DOHH2 (cell line): ENCODE data around the gene IP6K1.

Experiments used
- CTCF ChIP-seq: fragments of 200-600 bp; sonication (generic); IDR thresholded peaks from one replicate; pipeline ENCODE4 v1.5.1; 2014; ENCODE audit warnings: antibody characterized with exemption, mild to moderate bottlenecking, low read depth, low read length; ENCODE audit not compliant: poor library complexity, severe bottlenecking
- EZH2phosphoT487 ChIP-seq: fragments of 200-600 bp; sonication (generic); IDR thresholded peaks from 2 replicates; pipeline ENCODE4 v1.6.1; 2017; ENCODE audit warnings: borderline replicate concordance, mild to moderate bottlenecking, antibody characterized with exemption, low read length, moderate library complexity, mixed read lengths

DNA sequence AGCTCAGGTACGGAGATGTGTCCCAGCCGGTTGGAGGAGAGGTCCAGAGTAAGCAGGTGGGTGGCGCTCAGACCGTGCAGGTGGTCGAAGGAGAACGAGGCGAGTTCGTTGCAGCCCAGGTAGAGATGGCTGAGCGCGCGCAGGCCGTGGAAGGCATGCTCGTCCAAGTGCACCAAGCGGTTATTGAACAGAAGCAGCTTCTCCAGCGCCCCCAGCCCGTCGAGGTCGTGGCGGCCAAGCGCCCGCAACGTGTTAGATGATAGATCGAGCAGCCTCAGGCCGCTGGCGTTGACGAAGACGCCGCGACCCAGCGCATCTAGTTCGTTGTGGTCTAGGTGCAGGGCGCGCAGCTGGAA is 67.5 kb downstream of the IP6K1 start:
- TF ChIP-seq CTCF: no peak
- no peak for TF ChIP-seq EZH2phosphoT487
